Posterior cingulate gyrus (tissue), 11 donors: ENCODE results near the gene SLC4A5.

Source experiments
- DNase-seq, 10 donors: peaks; one replicate each; pipeline versions ENCODE4 v3.0.0 to v3.0.0-alpha.2; 2020 to 2021; ENCODE audit warnings: mixed read lengths in 3 of 10
- intact Hi-C: fragments of 100-400 bp; cut with DNase I; formaldehyde crosslinking; loops from one replicate; pipeline ENCODE4 v1.15.1; 2023

The SLC4A5 gene

DNA sequence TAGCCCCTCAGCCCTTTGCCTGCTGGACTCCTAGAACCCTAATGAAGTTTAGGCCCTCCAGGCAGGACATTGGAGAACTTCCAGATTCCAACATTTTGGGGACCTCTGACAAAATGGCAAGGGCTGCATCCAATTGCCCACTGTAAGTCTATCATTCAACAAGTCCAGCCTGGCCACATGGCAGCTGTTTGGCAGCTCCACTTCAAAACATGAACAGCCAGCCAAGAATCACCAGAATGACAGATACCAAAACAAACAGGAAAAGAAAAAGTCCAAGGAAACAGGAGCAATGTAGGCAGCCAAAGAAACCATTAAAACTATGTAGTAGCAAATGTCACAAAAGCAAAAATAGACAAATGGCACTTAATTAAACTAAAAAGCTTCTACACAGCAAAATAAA, 25.5 kb downstream of the SLC4A5 start:
- peak in 2 of 10 donors; percentile 13 to 38 for DNase-seq
- intact Hi-C loops: no loop called here

DNA sequence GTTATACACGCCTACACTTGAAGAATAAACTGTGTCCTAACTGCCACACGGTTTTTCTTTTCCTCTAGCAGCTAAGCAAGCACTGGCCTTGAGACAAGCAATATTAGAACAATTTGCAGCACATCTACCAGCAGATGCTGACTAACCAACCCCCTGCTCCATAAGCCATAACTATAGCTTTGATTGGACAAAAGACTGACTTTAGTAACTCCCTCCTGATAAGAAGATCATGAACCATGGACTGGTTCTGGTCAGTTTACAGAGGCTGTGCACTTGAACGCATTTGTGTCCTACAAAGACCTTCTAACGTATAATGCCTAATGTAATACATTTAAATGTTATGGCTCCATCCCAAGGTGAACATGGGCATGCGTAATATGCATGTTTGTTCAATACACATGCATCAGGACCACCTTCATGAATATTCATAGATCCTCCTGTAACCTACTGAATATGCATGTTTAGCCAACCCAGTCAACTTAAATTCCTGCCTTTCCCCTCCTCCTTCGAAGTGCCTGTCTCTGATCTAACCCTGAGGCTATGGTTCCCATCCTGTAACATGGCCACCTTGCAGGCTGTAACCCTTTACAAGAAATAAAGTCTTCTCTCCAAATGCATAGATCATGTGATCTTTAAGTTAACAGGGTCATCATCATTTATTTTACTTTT, 26.5 kb downstream of the SLC4A5 start:
- intact Hi-C loops: no loop called here
- no peak for DNase-seq

DNA sequence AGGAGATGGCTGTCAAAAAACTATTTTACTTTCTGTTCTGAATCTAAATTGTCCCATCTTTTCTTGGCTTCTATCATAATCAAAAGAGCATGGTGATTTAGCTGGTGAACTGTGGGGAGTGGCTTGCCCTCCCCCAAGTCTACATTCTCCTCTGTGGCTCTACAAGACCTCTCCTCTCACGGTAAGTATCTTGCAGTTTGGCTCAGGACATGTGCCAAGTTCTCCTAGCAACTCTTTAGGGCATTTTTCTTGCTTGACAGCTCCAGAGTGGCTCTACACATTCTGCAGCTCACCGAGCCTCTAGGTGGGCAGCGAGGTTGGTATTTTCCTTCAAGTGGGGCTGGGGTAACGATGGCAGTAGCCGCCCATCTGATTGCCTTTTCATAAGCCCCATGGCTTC, 29.1 kb downstream of the SLC4A5 start:
- DNase-seq: no peak
- intact Hi-C loops: no loop called here

- intact Hi-C loops: no loop called here
- no peak for DNase-seq
Measured at GRCh38 chr2:74313497-74313896, 29.7 kb downstream of the SLC4A5 start.

DNA sequence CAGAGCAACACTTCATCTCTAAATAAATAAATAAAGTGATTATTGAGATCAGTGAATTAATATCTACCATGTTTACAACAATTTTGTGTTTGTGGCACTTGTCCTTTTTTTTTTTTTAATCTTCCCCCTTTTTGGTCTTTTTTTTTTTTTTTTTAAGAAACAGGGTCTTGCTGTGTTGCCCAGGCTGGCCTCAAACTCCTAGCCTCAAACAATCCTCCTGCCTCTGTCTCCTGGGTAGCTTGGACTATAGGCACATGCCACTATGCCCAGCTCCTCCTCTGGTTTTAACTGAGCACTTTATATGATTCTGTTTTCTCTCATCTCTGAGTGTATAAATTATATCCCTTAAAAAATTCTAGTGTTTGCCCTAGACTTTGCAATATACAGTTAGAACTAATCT, 30.3 kb downstream of the SLC4A5 start:
- DNase-seq: no peak
- intact Hi-C loops: no loop called here

GRCh38 chr2:74307720-74308119, 35.5 kb downstream of the SLC4A5 start:
- DNase-seq: no peak
- intact Hi-C loops: no loop called here

- intact Hi-C loops: no loop called here
- DNase-seq: no peak
Measured at GRCh38 chr2:74304332-74305148, 38.7 kb downstream of the SLC4A5 start.

GRCh38 chr2:74302865-74303264, 40.4 kb downstream of the SLC4A5 start:
- DNase-seq: no peak
- intact Hi-C loops: no loop called here

GRCh38 chr2:74301262-74301661, 42.0 kb downstream of the SLC4A5 start:
- intact Hi-C loops: no loop called here
- DNase-seq: peak in 1 of 10 donors; percentile 24

DNA sequence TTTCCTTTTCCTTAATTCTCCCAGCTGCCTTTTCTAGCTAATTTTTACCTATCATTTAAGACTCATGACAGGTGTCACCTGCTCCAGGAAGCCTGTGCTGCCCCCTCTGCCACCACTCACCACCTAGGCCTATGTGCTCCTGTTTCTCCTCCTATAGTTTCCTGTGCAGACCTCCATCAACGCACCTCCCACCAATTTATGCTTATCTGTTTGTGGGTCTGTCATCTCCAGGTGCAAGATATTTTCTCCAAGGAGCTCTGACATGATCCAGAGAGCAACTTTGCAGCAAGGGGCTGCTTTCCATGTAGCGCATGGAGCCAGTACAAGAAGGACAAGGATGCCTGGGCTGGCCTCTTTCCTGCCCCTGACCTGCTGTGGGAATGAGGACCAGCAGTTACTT, 42.7 kb downstream of the SLC4A5 start:
- no peak for DNase-seq
- intact Hi-C loops: no loop called here

- intact Hi-C loops: no loop called here
- no peak for DNase-seq
Measured at GRCh38 chr2:74297950-74298349, 45.3 kb downstream of the SLC4A5 start.

GRCh38 chr2:74297391-74297790, 45.8 kb downstream of the SLC4A5 start:
- intact Hi-C loops: no loop called here

GRCh38 chr2:74293191-74293991, 49.8 kb downstream of the SLC4A5 start:
- intact Hi-C loops: no loop called here
- DNase-seq: no peak

More at GRCh38 chr2:74297391-74297790, 45.8 kb downstream of the SLC4A5 start:
- no peak for DNase-seq

DNA sequence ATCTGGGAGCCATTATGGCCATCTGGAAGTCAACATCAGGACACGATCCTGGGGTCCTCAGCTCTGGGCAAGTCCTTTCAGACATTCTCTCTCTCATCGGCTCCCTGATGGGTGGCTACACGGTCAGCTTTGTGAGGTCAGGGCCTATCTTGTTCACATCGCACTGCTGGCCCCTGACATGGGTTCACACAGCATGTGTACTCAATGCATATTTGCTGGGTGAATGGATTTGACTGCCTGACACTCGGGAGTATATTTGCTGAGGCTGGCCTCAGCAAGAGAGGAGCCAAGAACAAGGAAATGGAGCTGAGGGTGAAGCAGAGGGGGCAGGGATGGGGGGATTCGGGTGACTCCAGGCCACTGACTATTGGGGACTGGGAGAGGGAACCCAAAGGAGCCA, 50.5 kb downstream of the SLC4A5 start:
- intact Hi-C loops: no loop called here
- no peak for DNase-seq

GRCh38 chr2:74291886-74292621, 51.2 kb downstream of the SLC4A5 start:
- DNase-seq: no peak
- intact Hi-C loops: no loop called here

DNA sequence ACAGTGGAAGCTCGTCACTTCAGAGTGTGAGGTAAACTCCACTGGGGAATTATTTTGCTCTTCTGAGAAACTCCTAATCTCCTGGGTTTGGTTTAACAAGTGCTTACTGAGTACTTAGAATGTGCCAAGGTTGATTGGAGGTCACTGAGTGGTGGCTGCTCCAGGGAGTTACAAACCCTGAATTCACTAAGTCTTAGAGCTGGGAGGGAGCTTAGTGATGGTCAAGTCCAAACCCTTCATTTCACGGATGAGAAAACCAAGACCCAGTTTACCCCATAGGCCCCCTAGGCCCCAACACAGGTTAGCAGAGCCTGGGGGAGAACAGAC, 52.0 kb downstream of the SLC4A5 start:
- no peak for DNase-seq
- intact Hi-C loops: no loop called here

DNA sequence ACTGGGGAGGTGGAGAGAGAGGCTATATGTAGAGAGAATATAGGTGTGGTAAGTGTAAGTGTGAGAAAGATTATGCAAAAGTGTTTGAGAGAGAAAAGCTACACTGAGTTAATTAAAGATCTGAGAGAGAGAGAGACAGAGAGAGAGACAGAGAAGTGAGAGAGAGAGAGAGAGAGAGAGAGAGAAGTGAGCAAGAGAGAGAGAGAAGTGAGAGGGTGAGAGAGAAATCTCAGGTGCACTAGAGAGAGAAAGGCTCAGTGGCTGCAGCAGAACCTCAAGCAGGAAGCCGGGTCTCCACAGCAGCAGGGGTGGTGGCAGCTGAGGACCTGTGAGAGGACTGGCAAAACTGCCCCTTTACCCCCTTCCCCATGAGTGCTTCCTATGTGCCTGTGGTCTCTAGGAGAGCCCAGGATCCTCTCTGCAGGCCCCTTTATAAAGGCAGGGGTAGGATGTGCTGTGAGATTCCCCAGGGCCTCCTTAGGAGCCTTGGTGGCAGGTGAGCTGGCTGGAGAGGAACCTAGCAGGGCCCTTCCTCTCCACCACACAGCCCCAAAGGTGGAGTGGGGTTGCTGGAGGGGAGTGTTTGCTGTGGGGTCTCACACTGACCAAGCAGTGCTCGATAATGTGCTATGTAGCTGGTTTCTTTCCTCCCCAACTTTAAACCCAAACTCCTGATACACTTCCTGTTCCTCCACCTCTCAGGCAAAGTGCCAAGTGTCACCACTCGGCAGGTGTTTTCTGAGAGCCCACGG, 52.6 kb downstream of the SLC4A5 start:
- no peak for DNase-seq
- intact Hi-C loops: no loop called here

GRCh38 chr2:74290066-74290465, 53.1 kb downstream of the SLC4A5 start:
- intact Hi-C loops: no loop called here
- no peak for DNase-seq

DNA sequence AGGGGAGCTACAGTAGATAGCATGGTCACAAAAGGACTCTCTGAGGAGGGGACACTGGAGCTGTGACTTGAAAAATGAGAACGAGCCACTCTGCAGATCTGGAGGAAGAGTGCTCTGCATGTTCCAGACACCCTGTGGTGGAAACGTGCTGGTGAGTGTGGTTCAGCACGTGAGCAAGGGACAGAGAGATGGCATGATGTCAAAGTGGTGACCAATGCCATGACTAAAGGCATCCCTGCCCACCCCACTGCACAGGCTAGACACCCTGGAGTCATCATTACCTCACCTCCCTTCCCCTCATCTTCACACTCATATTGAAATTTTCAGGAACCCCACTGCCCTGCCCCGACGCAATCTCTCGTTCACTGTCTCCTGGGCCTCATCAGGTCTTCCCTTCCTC, 56.5 kb downstream of the SLC4A5 start:
- intact Hi-C loops: no loop called here

More for the DNA sequence above, 56.5 kb downstream of the SLC4A5 start:
- DNase-seq: no peak
